Measurements from ENCODE around the gene FAM20A.

The FAM20A gene

DNA sequence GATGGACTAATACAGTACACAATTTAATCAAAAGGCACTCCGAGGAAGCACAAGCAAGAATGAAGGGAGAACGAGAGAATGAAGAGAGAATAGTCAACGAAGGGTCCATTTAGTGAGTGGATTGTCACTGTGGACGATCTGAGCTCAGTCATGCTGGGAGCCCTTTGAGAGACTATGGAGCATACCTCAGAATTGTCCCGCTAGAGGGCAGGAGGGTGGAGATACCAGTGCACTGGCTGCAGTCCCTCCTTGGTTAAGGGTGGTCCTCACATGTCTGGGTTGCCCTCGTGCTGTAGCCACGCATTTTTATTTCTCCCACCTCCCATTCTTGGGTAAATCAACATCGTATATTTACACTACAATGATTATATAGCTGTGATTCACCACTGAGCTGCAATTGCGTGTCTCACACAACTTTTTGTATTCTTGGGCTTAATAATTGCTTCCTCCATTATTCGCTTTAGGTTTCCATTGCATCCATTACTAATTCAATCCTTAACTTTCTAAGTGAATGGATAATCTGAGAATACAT lies 33.2 kb upstream of the FAM20A start:
- H3K27ac ChIP-seq = no peak overlapping the region
- TF ChIP-seq, protein P1, sequence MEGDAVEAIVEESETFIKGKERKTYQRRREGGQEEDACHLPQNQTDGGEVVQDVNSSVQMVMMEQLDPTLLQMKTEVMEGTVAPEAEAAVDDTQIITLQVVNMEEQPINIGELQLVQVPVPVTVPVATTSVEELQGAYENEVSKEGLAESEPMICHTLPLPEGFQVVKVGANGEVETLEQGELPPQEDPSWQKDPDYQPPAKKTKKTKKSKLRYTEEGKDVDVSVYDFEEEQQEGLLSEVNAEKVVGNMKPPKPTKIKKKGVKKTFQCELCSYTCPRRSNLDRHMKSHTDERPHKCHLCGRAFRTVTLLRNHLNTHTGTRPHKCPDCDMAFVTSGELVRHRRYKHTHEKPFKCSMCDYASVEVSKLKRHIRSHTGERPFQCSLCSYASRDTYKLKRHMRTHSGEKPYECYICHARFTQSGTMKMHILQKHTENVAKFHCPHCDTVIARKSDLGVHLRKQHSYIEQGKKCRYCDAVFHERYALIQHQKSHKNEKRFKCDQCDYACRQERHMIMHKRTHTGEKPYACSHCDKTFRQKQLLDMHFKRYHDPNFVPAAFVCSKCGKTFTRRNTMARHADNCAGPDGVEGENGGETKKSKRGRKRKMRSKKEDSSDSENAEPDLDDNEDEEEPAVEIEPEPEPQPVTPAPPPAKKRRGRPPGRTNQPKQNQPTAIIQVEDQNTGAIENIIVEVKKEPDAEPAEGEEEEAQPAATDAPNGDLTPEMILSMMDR (conservative IDR thresholded peaks at IDR 0.05) = no peak

DNA sequence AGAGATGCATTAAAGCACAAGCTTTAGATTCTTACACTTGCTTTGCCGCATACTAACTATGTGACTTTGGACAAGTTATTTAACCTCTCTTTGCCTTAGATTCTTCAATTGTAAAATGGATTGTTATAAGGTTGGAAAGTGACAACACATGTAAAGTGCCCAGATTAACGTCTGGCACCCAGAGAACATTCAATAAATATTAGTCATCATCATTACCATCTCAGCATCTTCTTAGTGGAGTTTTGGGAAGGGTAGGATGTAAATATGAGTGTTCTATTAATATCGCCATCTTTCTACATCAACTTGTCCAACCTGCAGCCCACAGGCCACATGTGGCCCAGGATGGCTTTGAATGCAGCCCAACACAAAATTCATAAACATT lies 27.4 kb upstream of the FAM20A start:
- H3K27ac ChIP-seq = no peak overlapping the region
- TF ChIP-seq, protein P1 (conservative IDR thresholded peaks at IDR 0.05) = no peak

DNA sequence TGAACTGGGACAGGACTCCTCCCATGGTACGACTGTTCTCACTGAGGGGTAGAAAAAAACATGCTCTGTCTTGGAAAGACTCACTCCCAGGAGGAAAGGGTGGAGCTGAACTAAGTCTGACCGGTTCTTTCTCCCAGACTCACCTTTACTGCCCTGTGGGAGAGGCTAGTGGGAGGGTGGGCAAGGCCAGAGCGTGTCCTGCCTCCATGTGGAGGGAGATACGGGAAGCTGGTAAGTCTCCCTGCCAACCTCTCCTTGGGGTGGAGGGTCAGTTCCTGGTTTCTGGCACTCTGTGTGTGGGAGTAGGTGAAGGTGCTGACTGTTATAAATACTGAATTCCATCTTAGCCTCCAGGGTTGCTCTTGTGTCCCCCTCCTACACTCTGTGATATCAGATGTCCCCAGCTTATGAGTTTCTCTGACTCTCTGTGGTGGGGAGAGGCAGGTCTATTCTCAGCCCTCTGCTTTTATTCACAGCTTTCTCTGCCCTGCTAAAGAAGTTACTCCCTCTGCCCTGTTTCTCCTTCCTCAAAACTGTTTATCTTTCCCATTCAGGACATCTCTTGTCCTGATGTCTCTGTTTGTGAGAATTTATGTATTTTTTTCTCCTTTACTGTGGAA lies 26.9 kb upstream of the FAM20A start:
- TF ChIP-seq, protein P1 (conservative IDR thresholded peaks at IDR 0.05) = no peak
- H3K27ac ChIP-seq = peak overlapping the region; percentile 11; the same call in 1 of the 2 replicates

DNA sequence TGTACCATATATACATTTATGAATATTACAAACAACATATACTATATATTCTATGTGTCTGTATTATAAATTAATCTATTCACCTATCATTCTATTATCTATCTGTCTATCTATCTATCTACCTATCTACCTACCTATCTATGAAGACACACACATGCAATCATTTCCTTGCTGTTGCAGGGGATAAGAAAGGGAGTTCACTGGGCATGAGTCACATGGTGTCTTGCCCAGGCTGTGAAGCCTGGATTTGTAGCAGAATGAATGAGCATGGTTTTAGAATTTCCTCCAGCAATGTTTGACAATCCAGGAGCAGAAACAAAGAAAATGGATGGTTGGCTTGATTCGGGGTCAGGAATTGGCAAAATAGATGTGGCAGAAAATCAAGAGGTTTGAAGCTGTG lies 23.2 kb upstream of the FAM20A start:
- TF ChIP-seq, protein P1 (conservative IDR thresholded peaks at IDR 0.05) = no peak

DNA sequence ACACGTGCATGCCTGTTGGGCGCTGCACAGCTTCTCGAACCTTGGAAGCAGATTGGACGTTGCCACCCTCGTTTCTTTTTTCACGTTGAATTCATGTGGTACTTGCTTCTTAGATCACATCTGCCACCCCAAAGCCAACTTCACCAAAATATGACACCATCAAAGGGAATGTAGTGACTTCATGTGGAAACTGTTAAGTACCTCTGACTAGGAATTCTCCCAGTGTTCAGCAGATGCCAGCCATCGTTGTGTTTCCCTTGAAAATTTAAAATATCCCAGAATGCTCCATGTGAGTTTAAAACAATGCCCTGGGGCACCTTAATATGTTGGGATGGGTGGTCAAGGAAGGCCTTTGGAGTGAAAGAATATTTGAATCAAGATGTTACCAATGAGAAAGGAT lies 22.6 kb upstream of the FAM20A start:
- TF ChIP-seq, protein P1 (conservative IDR thresholded peaks at IDR 0.05) = no peak
- H3K27ac ChIP-seq = no peak overlapping the region

More for the DNA sequence above, 23.2 kb upstream of the FAM20A start:
- no peak overlapping the region for H3K27ac ChIP-seq

DNA sequence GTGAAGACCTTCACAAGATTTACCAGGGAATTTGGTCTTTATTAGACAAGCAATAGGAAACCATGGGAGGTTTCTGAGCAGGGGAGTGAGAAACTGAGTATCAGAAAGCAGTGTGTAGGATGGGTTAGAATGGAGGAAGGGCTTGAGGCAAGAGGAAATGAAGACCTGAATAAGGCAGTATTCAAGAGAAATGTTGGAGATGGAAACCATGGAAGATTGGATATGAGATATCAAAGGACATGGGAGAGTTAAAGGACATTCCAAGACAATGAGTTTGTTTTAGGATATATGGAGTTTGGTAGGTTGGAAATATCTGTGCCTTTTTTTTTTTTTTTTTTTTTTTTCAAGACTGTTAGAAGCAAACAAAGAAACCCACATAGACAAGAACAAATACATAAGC lies 21.3 kb upstream of the FAM20A start:
- TF ChIP-seq, protein P1 (conservative IDR thresholded peaks at IDR 0.05) = no peak
- no peak overlapping the region for H3K27ac ChIP-seq

DNA sequence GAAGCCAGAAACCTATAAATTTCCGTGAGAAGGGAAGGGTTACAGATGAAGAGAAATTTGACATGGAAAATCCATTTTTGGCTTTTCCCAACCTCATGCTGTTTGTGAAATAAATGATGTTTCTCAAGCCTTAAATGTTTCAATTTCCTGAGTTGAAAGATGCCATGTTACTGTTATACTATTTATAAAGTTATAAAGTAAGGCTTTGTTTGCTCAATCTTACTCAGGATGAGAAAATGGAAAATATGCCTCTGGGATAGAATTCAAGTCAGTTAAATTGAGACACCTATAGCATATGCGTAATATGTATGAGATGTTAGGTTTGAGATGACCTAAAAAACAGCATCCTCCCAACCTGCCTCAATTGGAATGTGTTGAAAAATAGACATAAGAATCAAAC lies 19.9 kb upstream of the FAM20A start:
- H3K27ac ChIP-seq = no peak overlapping the region
- TF ChIP-seq, protein P1 (conservative IDR thresholded peaks at IDR 0.05) = no peak
